ENCODE measurements around the gene FAM107B.

- TF ChIP-seq EZH2phosphoT487 (IDR thresholded peaks at IDR 0.05; ENCODE audit: low read depth, severe bottlenecking, unreplicated experiment) (no peak), CTCF (IDR thresholded peaks at IDR 0.05; ENCODE audit: poor library complexity) (no peak), EZH2 (IDR thresholded peaks at IDR 0.05; ENCODE audit: borderline replicate concordance) (no peak)
These were observed 216.7 kb downstream of the FAM107B start for GRCh38 chr10:14558025-14558424.

Data from hepatocyte (in vitro differentiated cells).